Measurements from ENCODE around the gene CLASP1.
"Not testable (repeated sequence)": the region's sequence is repeated elsewhere in the genome, so short reads cannot be mapped to it uniquely, and the experiment has no call there.

The CLASP1 gene

DNA sequence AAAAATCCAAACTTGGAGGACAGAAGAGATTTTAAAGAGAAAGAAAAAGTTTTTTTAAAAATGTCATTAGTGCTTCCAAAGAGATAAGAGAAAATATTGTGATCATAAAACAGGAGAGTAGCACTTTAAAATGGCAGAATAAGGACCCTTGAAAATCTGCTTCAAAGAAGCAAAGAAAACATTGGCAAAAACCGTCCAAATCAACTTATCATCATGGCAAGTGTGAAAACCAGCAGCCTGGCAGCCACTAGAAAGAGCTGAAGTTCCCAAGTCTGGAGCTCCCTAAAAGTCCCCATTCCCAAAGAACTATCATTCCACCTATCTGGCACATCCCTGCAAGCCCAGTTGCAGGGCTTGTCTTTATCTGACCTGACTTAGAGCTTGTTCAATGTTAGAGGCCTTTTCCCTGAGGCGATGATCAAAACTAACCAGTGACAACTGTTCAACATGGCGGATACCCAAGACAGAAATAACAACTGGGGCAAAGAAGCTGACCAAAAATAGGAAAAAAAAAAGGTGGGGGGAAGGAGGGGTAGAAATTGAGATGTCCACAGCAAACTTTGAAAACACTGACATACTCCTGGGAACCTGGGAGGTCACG lies 143.2 kb downstream of the CLASP1 start:
- DNase-seq (ENCODE audit: low read depth in 1 of 2, low spot score in 1 of 2) = no peak

DNA sequence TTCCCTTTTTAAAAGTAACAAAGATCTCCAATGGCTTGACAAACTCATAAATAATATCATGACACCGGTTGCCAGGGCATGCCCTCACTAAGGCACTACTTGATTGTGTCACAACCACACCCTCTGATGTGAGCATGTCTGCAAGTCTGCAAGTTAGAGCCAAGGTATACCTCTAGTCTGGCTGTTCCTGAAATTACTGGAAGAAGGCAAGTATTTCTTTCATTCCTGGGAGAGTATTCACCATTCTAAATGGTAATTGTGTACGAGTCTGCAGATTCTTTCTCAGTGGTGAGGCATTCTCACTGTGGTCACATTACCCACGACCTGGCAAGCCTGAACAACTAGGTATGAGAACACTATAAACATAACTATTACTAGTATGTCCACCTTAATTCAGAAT lies 144.3 kb downstream of the CLASP1 start:
- no peak for DNase-seq (ENCODE audit: low read depth in 1 of 2, low spot score in 1 of 2)

DNA sequence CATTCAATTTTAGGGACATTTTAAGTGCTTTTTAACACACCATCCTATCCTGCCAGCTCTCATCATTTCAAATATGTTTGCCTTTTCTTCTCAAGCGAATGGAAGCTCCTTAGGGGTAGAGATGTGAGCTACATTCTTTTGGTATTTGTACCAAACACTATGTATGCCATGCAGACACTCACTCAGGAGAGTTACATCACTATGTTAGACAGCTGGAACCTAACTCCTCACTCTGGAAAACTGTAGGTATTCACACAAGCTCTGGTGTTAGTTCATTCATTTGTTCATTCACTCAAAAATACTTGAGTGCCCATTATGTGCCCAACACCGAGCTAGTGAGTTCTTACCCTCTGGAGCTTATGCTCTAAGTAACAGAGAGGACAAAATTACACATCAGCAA lies 144.9 kb downstream of the CLASP1 start:
- no peak for DNase-seq (ENCODE audit: low read depth in 1 of 2, low spot score in 1 of 2)

DNA sequence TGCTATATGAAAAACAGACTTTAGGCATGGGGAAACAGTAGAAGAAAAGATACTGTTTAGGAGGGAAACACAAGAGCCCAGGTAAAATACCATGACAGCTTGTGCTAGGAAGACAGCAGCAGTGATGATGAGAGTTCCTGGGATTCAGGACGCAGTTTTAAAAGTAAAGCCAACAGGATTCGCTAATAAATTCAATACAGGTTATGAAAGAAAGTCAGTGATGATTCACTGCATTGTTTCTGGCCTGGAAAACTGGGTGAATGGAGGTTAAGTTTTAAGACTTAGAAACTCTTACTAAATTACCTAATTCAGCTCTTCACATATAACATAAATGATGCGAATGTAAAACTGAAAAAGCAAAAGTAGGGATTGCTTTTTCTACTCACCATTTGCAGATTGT lies 146.5 kb downstream of the CLASP1 start:
- DNase-seq (ENCODE audit: low read depth in 1 of 2, low spot score in 1 of 2) = no peak

DNA sequence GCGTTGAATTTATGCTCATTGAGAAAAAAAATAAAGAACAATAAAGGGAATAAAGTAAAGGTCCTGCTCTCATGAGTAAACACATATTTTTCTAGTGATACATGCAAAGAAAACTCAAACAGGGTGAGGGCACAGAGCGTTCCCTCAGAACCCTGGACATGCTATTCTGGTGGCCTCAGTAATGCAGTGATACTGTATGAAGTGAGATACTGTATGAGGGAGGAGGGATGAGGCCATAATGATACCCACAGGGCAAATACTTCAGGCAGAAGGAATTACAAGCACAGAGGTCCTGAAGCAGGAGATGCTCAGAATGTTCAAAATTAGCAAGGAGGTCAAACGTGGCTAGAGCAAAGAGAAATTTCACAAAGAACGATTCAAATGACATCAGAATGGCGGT lies 147.0 kb downstream of the CLASP1 start:
- no peak for DNase-seq (ENCODE audit: low read depth in 1 of 2, low spot score in 1 of 2)

DNA sequence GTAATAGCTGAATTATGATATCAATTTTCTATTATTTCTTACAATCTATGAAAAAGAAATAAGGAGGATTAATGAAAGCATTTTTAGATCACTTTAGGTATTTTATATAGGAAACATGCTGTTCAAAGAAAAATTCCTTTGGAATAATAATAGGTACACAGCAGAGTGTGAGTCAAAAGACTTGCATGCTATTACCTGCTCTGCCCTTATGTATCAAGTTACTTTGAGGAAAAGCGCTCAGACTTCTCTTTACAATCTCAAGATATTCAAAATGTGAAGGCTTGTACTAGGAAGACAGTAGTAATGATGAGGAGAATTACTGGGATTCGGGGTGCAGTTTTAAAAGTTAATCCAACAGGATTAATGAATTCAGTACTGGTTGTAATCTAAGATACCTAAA lies 147.7 kb downstream of the CLASP1 start:
- DNase-seq (ENCODE audit: low read depth in 1 of 2, low spot score in 1 of 2) = no peak

DNA sequence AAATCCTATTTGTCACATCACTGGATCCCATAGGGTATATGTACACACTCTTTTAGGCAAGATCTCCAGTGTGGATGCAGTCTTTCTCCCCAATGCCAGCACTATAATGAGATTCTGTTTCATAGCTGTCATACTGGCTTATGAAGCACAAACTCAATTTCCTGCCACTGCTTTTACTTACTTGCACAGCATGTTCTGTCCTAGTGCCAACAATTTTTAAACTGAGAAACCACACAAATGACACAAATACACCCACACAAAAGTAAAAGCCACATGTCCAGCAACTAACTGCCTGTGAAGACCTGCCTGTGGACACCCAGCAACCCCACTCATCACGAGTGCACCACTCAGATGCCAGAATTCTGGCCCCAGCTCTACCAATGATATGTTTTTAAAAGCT lies 148.2 kb downstream of the CLASP1 start:
- DNase-seq (ENCODE audit: low read depth in 1 of 2, low spot score in 1 of 2) = no peak

DNA sequence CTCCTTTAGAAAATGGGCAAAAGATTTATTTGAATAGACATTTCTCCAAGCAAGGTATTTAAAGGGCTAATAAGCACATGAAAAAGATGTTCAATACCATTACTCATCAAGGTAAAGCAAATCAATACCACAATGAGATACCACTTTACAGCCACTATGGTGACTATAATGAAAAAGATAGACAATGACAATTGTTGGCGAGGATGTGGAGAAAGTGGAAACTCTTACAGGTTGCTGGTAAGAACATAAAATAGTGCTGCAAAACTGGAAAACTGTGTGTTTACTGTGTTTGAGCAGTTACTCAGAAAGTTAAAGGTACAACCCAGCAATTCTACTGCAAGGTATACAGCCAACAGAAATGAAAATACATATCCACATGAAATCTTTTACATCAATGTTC lies 150.5 kb downstream of the CLASP1 start:
- DNase-seq (ENCODE audit: low read depth in 1 of 2, low spot score in 1 of 2) = no peak

DNA sequence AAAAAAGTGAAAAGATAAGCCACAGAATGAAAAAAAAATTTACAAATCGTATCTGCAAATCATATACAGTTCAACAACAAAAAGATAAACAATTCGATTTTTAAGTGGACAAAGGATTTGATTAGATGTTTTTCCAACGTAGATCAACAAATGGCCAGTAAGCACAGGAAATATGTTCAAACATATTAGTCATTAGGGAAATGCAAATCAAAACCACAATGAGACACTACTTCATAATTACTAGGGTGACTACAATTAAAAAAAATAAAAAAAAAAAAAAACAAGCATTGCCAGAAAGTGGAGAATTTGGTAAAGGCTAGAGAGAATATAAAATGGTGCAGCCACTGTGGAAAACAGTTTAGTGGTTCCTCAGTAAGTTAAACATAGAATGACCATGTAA lies 156.9 kb downstream of the CLASP1 start:
- no peak for DNase-seq (ENCODE audit: low read depth in 1 of 2, low spot score in 1 of 2)

DNA sequence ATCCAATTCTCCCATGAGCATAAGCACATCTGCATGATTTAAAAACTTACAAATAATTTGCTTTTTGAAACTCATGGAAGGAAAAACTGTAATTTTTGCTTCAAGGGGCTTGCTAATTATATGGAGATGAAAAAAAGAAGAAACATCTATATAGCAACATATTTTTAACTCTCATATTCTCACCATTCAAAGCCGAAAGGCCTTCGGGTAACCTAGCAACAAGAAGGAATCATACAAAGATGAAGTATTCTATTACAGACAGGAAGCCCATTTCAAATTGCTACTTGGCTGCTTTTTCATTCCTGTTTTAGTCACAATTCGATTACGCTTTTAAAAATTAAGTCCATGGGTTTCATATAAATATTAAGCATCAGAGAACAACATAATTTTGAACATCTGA lies 157.7 kb downstream of the CLASP1 start:
- no peak for DNase-seq (ENCODE audit: low read depth in 1 of 2, low spot score in 1 of 2)

DNA sequence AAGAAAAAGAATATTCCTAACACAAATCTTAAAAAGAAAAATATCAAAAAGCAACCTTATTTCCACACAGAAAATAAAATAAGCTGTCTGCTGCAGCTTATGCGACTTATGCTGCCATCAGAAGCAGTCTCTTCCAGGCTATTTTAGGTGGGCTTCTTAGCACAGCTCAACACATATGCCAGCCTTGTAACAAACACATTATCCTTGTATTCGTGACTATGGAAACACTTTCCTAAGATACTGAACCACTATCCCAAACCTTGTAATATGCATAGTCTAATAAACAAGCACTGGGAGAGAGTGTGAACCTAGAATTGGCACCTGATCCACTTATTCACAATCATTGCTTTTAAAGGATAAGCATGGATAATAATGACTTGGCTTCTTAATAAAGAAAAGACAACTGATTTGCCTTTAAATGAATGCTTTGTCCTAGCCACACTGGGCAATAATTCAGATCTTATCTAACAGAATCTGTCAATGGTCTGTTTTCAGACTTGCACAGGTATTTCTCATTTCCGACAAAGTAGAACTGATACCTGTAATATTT lies 158.6 kb downstream of the CLASP1 start:
- no peak for DNase-seq (ENCODE audit: low read depth in 1 of 2, low spot score in 1 of 2)

DNA sequence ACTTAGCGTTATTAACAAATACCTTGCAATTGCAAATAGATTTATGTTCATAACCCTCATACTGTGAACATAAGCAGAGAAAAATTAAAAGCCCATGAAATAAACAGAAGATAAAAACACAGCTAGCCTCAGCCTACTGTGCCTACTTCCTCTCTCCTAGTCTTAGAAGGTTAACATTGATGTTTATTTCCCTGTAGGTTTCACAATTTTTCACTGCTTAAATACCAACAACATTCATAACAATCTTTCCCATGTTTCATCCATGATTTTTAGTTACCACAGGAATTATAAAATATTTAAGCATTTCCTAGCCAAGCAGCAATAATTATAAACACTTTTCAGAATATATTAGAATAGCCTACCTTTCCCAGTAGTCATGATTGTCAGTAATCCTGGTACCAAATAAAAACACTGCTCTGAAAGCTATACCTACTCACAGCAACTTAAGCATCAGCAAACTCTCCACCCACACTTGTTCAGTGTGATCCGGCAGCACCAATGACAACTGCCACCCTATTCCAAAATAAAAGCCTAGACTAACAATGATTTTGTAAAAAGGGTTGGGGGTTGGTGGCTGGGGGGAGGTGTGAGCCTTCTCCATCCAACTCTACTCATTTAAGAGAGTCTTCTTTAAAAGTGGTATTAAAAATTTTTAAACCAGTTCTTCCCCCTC lies 159.2 kb downstream of the CLASP1 start:
- DNase-seq (ENCODE audit: low read depth in 1 of 2, low spot score in 1 of 2) = no peak

DNA sequence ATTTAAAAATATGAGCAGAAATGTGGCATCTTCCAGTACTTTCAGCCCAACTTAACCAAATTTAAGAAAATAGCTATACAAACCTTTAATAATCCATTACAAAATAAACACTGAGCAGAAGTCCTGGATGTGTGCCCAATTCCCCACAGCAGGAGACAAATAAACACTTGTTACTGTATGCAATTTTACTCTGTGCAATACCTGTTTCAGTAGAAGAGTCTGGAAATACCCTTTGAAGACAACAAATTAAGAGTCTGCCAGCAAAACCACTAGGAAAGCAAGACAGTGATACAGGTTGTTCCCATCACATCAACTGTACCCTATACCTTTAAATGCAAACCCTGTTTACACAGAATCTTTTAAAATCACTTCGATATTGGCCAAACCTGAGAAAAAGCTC lies 160.0 kb downstream of the CLASP1 start:
- DNase-seq (ENCODE audit: low read depth in 1 of 2, low spot score in 1 of 2) = no peak

DNA sequence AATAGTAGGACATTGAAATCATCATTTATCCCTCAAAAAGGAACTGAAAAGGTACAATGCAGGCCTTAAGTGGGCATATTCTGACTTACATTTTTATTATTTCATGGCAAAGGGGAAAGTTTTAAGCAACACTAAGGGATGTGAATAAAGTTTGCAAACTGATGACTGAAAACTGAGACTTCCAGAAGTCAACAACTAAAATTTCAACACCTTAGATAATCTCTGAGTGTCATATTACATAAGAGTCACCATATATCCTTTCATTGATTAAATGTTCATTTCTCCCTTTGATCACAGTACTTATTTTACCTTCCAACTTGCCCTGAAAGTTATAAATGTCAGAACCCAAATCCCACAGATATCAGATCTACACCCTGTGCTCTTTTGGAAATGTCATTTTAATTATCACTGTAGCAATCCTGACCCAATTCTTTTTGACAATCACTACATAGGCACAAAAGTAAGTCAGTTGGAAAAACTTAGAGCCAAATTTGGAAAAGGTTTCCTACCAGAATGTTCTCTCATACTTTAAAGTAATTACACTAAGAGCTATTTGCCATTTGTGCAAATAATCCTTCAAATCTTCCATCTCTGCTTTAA lies 163.0 kb downstream of the CLASP1 start:
- no peak for DNase-seq (ENCODE audit: low read depth in 1 of 2, low spot score in 1 of 2)

DNA sequence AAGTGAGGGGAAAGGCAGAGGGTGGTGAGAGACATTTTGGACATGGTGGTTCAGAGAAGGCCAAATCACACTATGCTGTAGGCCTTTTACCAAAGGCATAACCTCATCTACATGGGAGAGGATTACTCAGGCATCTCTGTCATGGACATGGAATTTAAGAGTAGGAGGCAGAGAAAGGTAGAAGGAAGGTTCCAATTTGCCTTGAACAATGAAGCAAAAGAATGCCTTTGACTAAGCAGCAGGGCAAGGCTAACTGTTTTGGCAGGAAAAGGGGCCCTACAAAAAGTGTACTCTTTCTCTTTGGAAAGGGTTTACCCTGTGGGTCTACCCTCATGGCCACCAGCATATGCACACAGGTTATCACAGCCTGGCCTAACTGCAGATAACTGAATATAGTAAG lies 164.2 kb downstream of the CLASP1 start:
- no peak for DNase-seq (ENCODE audit: low read depth in 1 of 2, low spot score in 1 of 2)

DNA sequence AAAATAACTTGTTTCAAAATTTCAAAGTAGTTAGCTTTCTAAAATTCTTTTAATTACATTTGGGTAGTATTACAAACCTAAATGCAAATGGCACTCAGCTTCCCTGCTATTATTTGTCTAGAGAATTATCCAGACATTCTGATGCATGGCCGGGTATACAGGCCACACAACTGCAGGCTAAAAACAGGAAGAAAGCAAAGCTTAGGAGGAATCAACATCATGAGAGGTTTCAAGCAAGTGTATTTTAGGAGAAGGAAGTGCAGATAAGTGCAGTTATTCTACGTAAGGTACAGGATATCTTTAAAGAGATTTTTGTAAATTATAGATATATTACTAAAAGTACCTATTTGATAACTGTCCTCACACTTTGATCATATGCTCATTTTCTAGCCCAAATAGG lies 165.4 kb downstream of the CLASP1 start:
- DNase-seq (ENCODE audit: low read depth in 1 of 2, low spot score in 1 of 2) = no peak

DNA sequence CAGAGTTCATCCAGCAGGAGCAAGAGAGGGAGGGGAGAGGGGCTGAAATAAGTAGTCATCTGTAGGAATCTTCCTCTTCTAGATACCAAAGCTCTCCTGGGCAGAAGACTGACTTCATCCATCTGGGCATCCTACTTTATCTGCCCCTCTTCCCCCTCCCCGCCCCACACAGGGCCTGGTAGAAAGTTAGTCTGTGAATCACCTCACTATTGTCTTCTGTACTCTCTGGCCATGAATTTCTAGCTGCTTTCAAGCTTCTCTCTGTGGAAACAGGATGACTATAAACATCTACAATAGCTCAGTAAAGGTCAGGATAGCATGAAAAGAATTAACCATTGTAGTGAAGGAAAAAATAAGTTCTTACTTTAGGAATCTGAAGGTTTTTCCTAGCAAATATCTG lies 166.2 kb downstream of the CLASP1 start:
- DNase-seq (ENCODE audit: low read depth in 1 of 2, low spot score in 1 of 2) = no peak

DNA sequence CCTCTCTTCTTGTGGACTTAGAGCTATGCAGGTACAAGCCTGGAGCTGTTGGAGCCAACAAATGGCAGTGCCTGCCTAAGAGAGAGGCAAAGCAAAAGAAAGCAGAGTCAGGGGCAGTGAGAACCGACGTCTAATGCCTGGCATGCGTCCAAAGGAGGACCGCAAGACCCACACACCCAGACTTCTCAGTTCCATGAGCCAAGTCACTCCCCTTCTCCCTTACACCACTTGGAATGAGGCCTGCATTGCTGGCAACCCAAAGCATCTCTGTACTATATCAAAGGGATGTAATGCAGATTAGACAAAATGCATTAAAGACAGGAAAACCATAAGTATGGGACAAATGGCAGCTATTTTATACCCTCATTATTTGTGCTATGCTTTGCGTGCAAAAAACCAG lies 168.4 kb downstream of the CLASP1 start:
- no peak for DNase-seq (ENCODE audit: low read depth in 1 of 2, low spot score in 1 of 2)

DNA sequence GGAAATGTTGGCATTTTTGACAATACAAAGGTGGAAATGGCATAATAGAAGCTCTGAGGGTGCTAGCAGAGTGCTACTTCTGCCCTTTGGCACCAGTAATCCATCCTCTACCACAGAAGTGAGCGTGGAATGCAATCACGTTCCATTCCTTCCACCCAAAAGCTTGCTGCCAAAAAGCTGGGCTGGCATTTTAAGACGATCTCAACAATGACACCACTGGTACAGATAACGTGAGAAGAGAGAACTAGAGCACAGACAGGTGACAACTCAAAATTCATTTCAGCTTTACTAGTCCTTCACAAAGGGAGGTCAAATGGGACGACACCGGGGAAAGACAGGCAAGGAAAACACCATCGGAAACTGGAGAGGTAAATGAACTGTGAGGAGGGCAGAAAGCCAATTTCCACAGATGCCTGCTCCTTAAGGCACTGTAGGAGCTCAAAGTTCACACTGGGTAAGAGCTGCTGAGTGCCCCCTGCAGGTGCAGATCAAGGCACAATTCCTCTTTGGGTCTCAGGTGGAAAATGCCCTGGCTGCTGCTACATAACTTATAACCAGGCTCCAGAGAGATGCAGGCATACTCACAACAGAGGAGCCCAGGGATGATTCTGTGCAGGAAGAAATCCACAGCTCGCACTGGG lies 169.3 kb downstream of the CLASP1 start:
- DNase-seq (ENCODE audit: low read depth in 1 of 2, low spot score in 1 of 2) = no peak

DNA sequence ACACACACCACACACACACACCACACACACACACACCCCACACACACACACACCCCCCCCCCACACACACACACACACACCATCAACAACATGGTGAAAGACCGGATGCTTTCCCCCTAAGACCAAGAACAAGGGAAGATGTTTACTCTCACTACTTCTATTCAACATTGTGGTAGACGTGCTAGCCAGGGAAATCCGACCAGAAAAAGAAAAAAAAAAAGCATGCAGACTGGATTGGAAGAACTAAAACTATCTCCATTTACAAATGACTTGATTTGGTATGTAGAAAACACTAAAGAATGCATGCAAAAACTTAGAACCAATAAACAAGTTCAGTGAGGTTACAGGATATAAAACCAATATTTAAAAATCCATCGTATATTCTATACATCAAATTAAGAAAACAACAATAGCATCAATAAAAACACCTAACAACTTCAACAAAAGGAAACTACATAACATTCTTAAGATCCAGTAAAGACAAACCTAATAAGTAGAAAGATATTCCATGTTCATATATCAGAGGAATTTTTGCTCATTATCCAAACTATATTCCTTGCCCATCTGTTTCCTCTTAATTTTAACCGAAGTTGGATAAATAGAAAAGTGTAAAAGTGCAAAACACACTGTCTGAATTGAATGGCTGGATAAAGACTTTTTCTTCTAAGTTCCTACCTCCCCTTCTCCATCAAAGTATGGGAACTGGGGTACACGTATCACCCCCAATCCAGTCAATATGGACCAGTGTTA lies 170.1 kb downstream of the CLASP1 start:
- DNase-seq (ENCODE audit: low read depth in 1 of 2, low spot score in 1 of 2) = no peak

DNA sequence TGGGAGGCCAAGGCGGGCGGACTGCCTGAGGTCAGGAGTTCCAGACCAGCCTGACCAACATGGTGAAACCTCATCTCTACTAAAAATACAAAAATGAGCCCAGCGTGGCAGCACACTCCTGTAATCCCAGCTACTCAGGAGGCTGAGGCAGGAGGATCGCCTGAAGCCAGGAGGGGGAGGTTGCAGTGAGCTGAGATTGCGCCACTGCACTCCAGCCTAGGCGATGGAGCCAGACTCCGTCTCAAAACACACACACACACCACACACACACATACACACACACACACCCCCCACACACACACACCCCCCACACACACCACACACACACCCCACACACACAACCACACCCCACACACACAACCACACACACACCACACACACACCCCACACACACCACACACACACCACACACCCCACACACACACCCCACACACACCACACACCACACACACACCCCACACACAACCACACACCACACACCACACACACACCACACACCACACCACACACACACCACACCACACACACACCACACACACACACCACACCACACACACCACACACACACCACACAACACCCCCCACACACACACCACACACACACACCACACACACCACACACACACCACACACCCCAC lies 170.8 kb downstream of the CLASP1 start:
- not testable (repeated sequence) for DNase-seq (ENCODE audit: low read depth in 1 of 2, low spot score in 1 of 2)
